Panc1 (cell line): ENCODE measurements around the gene SASH3. TPM values are rescaled to one million over a fixed set of nuclear protein-coding genes. Genes with fewer than 3 reads are reported as not detected.

ENCODE experiments used
- ATAC-seq: fragments of 200-7000 bp; cut with Tn5 transposase; 2 replicates; pipeline ENCODE4 v1.9.1; 2020; ENCODE audit warnings: mild to moderate bottlenecking, moderate library complexity
- BruUV-seq: library from RNA; stranded (reverse); fragments of 400-500 nt; replicated peaks from 2 replicates; lab custom pipeline; 2021; lab: Mats Ljungman, UMichigan
- CTCF ChIA-PET: fragments of 300-600 bp; sonication (Branson Sonifier 250); formaldehyde crosslinking; loops from one replicate; lab custom pipeline; 2022; ENCODE audit warnings: antibody characterized with exemption; lab: Charles Lee
- POLR2A ChIA-PET: fragments of 300-600 bp; sonication (Branson Sonifier 250); formaldehyde crosslinking; loops from one replicate; lab custom pipeline; 2022; ENCODE audit warnings: antibody characterized with exemption; lab: Charles Lee
- DNase-seq: peaks from one replicate; pipeline ENCODE4 v3.0.0-alpha.2; 2010; ENCODE audit warnings: low read depth, low spot score
- H3K27ac ChIP-seq: 2 replicates; pipeline ENCODE4 v1.5.1; 2011; ENCODE audit warnings: mild to moderate bottlenecking, low read length, inconsistent platforms
- H3K27me3 ChIP-seq: fragments of 200-500 bp; sonication (Bioruptor generic); 2 replicates; pipeline ENCODE4 v1.6.0; 2014; ENCODE audit warnings: low read length, inconsistent platforms; ENCODE audit not compliant: control insufficient read depth, insufficient read depth
- H3K36me3 ChIP-seq: fragments of 200-500 bp; sonication (Bioruptor generic); 2 replicates; pipeline ENCODE4 v1.5.1; 2014; ENCODE audit warnings: inconsistent platforms, mild to moderate bottlenecking, low read length, moderate library complexity; ENCODE audit not compliant: control insufficient read depth, insufficient read depth
- H3K4me1 ChIP-seq: 2 replicates; pipeline ENCODE4 v1.5.1; 2011; ENCODE audit warnings: inconsistent platforms, mild to moderate bottlenecking, low read length, moderate library complexity; ENCODE audit not compliant: control insufficient read depth, insufficient read depth
- H3K4me3 ChIP-seq, 2 experiments: 2 replicates each; pipeline ENCODE4 v1.5.1; 2011 to 2012; ENCODE audit warnings: low read depth in 2 of 2, low read length in 2 of 2, mild to moderate bottlenecking in 2 of 2, inconsistent platforms in 1 of 2, moderate library complexity in 1 of 2
- H3K9me3 ChIP-seq: fragments of 200-500 bp; sonication (Bioruptor generic); 2 replicates; pipeline ENCODE4 v1.5.1; 2014; ENCODE audit warnings: low read depth, mild to moderate bottlenecking, inconsistent platforms, low read length, moderate library complexity; ENCODE audit not compliant: control insufficient read depth, insufficient read depth
- POLR2AphosphoS5 ChIP-seq: IDR thresholded peaks from 2 replicates; pipeline ENCODE4 v1.6.1; 2012; ENCODE audit warnings: mild to moderate bottlenecking, low read depth, low read length, moderate library complexity
- SIN3A ChIP-seq: IDR thresholded peaks from 2 replicates; pipeline ENCODE4 v1.6.1; 2012; ENCODE audit warnings: low read depth, mild to moderate bottlenecking, low read length, moderate library complexity, borderline replicate concordance; ENCODE audit not compliant: insufficient read depth
- TCF7L2 ChIP-seq: IDR thresholded peaks from 2 replicates; pipeline ENCODE4 v1.6.1; 2011; ENCODE audit warnings: mild to moderate bottlenecking, low read depth, low read length, inconsistent platforms
- in situ Hi-C: cut with HindIII; loops from 2 replicates; pipeline ENCODE4 v1.10.0; 2016; ENCODE audit warnings: low sequenced_read_pairs, low pct_unique_long_range_greater_than_20kb
- intact Hi-C: fragments of 100-400 bp; cut with micrococcal nuclease; formaldehyde crosslinking; loops from one replicate; pipeline ENCODE4 v1.10.0; 2022; ENCODE audit not compliant: unreplicated experiment
- total RNA-seq: library from RNA; stranded (reverse); gene quantifications from one replicate; pipeline ENCODE4 v1.2.1, GENCODE V29; 2021; ENCODE audit not compliant: unreplicated experiment
- TF ChIP-seq, protein P1 (sequence below): fragments of 450-650 bp; IDR thresholded peaks from 2 replicates; pipeline ENCODE4 v1.5.1; 2017; ENCODE audit warnings: mild to moderate bottlenecking
- TF ChIP-seq, protein P2 (sequence below), 2 experiments: IDR thresholded peaks; 2 replicates each; pipeline ENCODE4 v1.6.1; 2011 to 2012; ENCODE audit warnings: low read depth in 2 of 2, control low read depth in 1 of 2, low read length in 1 of 2, mild to moderate bottlenecking in 1 of 2, moderate library complexity in 1 of 2; ENCODE audit not compliant: insufficient read depth in 1 of 2

The SASH3 gene
- total RNA-seq, 1 experiment from 2014 or later: 0.33 TPM

DNA sequence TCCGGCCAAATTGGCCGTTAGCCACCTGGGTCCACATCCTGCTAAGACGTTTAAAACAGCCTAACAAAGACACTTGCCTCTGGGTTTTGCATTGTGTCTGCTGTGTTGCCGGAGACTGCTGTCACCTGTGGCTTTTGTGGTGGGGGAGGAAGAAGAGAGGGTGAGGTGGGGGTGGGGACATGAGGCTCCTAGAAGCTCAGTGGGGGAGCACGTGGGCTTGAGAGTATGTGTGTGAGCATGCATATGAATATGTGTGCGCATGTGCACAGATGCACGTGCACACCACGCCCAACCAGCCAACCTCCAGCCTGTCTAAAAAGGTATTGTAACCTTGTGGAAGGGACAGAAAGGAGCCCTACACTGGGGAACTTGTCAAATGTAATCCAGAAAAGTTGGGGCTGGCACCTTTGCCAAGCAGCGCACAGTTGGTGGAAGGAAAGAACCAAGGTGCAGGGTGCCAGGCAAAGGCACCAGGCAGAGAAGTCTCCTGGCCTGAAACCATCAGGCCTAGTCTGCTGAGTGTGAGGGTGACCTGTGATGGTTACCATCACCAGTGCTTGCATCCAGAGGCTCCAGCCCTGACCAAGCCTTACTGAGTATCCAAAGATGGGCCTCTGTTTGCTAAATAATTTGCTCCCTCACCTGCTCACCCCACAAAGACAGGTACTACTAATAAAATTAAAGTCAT lies 10.1 kb upstream of the SASH3 start:
- no peaks in the 10 kb centered on the region for H3K4me1 ChIP-seq
- no peaks in the 10 kb centered on the region for H3K9me3 ChIP-seq
- no peaks in the 10 kb centered on the region for H3K27me3 ChIP-seq
- no peak for ATAC-seq
- DNase-seq: no peak
- BruUV-seq: no TSS peak
- no peak overlapping the region for H3K27ac ChIP-seq
- in situ Hi-C loops: no loop called here
- ChIA-PET CTCF (no interaction called here), POLR2A (no interaction called here)
- no peaks in the 10 kb centered on the region for H3K36me3 ChIP-seq
- intact Hi-C loops: no loop called here
- TF ChIP-seq TCF7L2 (no peak), SIN3A (no peak), POLR2AphosphoS5 (no peak)
- TF ChIP-seq, protein P1, sequence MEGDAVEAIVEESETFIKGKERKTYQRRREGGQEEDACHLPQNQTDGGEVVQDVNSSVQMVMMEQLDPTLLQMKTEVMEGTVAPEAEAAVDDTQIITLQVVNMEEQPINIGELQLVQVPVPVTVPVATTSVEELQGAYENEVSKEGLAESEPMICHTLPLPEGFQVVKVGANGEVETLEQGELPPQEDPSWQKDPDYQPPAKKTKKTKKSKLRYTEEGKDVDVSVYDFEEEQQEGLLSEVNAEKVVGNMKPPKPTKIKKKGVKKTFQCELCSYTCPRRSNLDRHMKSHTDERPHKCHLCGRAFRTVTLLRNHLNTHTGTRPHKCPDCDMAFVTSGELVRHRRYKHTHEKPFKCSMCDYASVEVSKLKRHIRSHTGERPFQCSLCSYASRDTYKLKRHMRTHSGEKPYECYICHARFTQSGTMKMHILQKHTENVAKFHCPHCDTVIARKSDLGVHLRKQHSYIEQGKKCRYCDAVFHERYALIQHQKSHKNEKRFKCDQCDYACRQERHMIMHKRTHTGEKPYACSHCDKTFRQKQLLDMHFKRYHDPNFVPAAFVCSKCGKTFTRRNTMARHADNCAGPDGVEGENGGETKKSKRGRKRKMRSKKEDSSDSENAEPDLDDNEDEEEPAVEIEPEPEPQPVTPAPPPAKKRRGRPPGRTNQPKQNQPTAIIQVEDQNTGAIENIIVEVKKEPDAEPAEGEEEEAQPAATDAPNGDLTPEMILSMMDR: no peak
- TF ChIP-seq, protein P2, sequence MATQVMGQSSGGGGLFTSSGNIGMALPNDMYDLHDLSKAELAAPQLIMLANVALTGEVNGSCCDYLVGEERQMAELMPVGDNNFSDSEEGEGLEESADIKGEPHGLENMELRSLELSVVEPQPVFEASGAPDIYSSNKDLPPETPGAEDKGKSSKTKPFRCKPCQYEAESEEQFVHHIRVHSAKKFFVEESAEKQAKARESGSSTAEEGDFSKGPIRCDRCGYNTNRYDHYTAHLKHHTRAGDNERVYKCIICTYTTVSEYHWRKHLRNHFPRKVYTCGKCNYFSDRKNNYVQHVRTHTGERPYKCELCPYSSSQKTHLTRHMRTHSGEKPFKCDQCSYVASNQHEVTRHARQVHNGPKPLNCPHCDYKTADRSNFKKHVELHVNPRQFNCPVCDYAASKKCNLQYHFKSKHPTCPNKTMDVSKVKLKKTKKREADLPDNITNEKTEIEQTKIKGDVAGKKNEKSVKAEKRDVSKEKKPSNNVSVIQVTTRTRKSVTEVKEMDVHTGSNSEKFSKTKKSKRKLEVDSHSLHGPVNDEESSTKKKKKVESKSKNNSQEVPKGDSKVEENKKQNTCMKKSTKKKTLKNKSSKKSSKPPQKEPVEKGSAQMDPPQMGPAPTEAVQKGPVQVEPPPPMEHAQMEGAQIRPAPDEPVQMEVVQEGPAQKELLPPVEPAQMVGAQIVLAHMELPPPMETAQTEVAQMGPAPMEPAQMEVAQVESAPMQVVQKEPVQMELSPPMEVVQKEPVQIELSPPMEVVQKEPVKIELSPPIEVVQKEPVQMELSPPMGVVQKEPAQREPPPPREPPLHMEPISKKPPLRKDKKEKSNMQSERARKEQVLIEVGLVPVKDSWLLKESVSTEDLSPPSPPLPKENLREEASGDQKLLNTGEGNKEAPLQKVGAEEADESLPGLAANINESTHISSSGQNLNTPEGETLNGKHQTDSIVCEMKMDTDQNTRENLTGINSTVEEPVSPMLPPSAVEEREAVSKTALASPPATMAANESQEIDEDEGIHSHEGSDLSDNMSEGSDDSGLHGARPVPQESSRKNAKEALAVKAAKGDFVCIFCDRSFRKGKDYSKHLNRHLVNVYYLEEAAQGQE (IDR thresholded peaks at IDR 0.05; ENCODE audit: insufficient read depth in 1 of 2, low read depth in 2 of 2, low read length in 1 of 2): no peak
- H3K4me3 ChIP-seq: no peak overlapping the region

DNA sequence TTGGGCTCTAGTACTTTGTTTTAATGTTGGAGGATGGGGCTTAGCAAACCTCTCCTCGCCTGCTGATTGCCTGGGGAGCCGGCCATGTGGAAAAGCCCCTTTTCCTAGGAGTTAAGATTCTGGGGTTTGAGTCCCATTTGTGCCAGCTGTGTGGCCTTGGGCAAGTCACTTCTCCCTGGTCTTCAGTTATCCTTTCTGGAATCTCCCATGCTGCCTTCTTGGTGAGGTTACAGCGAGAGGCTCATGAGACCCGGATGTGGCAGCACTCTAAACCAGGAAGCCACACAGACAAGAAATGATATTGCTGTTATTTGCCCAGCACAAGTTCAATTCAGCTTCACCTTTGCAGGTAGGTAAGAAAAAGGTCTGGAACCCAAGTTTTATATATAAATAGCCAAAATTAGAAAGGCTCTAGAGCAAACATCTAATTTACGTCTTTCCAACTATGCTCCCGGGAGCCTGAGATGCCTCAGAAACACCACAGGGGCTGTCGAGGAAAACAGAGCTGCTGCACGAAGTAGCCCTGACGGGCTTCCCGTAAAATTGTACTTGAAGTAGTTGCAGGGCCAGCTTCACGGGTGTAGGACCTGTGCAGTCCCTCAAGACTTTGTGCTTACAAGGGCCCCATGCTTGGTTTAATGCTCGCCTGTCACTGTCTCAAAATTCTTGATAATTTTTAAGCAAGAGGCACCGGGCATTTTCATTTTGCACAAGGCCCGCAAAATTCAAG lies 8.3 kb upstream of the SASH3 start:
- Histone ChIP-seq H3K36me3 (no peaks in the 10 kb centered on the region), H3K27me3 (no peaks in the 10 kb centered on the region), H3K4me1 (no peaks in the 10 kb centered on the region), H3K9me3 (no peaks in the 10 kb centered on the region), H3K4me3 (no peak overlapping the region), H3K27ac (no peak overlapping the region)
- in situ Hi-C loops (no loop called here), intact Hi-C loops (no loop called here)
- no peak for ATAC-seq
- TF ChIP-seq, protein P1: no peak
- TF ChIP-seq SIN3A (no peak), TCF7L2 (no peak), POLR2AphosphoS5 (no peak)
- TF ChIP-seq, protein P2 (IDR thresholded peaks at IDR 0.05; ENCODE audit: insufficient read depth in 1 of 2, low read depth in 2 of 2, low read length in 1 of 2): no peak
- POLR2A ChIA-PET: no interaction called here
- CTCF ChIA-PET: no interaction called here
- BruUV-seq: no TSS peak
- no peak for DNase-seq
